ENCODE measurements around the gene SMG5.
"Not testable (repeated sequence)": the region's sequence is repeated elsewhere in the genome, so short reads cannot be mapped to it uniquely, and the experiment has no call there.

The SMG5 gene

DNA sequence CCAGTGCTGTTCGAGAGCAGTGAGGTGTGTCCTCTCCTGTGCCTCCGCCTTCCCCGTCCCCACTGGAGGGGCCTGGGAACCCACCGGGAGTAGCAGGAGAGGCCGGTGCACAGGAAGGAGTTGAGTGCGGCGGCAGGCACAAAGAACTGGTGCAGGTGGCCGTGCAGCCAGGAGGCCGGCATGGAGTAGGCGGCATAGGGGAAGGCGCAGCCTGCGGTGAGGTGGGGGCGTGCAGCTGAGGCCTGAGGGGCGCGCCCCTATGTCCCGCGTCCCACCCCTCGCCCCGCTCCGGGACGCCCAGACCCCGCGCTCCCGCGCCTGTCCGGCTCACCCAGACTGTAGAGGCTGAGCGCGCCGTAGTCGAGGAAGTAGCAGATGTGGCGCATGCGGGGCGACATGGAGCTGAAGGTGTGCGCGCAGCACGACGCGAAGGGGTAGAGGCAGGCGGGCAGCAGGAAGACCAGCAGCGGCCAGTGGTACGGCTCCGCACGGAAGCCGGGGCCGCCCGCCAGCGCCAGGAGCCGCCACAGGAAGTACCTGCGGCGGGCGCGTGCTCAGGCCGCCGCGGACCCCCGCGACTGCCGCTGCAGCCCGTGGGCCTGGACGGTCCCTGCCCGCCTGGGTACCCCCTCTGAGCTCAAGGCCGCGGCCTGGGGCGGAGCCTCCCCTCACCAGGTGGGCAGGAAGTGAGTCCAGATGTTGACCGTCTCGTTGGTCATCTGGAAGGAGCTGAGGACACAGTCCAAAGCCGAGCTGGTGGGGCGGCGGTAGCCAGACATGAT is 37.0 kb downstream of the SMG5 start:
- no peak for DNase-seq (ENCODE audit: low spot score)

DNA sequence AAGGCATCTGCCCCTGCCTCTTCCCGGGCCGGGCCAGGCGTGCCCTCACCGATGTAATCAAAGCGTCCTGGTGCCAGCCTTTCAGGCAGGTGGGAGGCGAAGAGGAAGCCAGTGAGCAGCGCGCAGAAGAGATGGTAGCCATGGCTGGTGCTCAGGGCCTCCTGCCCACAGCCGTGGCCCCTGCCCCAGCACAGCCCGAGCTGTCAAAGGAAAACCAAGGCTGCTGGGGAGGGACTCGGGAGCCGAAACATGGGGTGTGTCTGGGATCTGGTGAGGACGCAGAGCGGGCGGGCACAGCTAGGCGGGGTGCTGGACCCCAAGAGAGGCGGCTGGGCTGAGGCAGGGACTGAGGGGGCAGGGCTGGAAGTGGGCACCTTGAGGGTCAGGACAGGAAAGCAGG is 37.9 kb downstream of the SMG5 start:
- no peak for DNase-seq (ENCODE audit: low spot score)

DNA sequence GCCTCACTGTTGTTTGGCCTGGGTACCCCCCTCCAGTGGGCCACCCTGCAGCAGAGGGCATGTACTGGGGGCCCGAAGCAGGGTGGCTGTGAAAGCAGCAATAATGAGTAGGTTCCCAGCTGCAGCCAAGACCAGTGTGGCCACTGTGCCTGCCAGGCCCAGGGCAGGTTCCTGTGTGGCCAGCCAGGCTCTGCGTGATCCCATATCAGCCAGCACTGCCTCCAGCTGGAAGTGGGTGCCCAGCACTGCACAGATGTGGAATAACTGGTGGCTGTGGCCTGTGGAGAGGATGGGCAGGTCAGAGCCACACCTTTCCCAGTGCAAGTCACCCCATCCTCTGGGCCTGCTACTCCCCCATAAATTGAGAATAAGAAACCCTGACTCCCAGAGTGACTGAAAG is 38.5 kb downstream of the SMG5 start:
- DNase-seq (ENCODE audit: low spot score): no peak

DNA sequence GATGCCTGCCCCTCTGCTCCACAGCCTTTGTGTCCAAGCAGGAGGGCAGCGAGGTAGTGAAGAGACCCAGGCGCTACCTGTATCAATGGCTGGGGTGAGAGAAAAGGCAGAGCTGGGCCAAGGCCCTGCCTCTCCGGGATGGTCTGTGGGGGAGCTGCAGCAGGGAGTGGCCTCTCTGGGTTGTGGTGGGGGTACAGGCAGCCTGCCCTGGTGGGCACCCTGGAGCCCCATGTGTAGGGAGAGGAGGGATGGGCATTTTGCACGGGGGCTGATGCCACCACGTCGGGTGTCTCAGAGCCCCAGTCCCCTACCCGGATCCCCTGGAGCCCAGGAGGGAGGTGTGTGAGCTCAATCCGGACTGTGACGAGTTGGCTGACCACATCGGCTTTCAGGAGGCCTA is 39.9 kb downstream of the SMG5 start:
- no peak for DNase-seq (ENCODE audit: low spot score)

DNA sequence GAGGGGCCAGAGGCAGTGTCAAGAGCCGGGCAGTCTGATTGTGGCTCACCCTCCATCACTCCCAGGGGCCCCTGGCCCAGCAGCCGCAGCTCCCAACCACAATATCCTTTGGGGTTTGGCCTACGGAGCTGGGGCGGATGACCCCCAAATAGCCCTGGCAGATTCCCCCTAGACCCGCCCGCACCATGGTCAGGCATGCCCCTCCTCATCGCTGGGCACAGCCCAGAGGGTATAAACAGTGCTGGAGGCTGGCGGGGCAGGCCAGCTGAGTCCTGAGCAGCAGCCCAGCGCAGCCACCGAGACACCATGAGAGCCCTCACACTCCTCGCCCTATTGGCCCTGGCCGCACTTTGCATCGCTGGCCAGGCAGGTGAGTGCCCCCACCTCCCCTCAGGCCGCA is 40.7 kb downstream of the SMG5 start, which contains the start of gene BGLAP:
Gene BGLAP (plus strand): TSS at position 259 of the 400 bp plus-strand sequence. CDS start 48 bp downstream, at position 307.
- DNase-seq (ENCODE audit: low spot score): no peak

DNA sequence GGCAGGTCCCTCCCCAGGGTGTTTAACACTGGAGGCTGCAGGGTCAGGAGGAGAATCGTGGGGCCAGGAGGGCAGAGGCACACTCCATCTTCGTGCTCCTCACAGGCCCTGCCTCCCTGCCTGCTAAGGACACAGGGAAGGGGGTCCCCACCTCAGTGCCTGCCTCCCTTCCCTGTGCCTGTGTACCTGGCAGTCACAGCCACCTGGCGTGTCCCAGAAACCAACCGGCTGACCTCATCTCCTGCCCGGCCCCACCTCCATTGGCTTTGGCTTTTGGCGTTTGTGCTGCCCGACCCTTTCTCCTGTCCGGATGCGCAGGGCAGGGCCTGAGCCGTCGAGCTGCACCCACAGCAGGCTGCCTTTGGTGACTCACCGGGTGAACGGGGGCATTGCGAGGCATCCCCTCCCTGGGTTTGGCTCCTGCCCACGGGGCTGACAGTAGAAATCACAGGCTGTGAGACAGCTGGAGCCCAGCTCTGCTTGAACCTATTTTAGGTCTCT is 41.3 kb downstream of the SMG5 start:
- DNase-seq (ENCODE audit: low spot score): no peak

DNA sequence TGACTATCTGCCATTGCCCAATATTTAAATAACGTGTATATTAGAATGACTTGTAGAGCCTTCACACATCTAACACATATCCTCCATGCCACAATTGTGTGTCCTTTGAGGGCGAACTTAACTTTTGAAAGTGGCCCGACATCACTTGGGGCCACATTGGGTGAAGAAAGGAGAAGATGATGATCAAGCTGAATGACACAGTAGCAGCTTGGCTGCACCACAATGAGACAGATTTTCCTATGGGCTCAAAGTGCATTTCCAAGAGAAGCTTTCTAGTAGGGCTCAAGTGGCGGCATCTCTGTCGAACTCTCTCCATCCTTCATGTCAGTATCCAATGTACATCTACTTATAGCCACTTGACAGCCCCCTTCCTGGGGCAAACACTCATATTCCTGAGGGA is 44.4 kb downstream of the SMG5 start:
- DNase-seq (ENCODE audit: low spot score): no peak

DNA sequence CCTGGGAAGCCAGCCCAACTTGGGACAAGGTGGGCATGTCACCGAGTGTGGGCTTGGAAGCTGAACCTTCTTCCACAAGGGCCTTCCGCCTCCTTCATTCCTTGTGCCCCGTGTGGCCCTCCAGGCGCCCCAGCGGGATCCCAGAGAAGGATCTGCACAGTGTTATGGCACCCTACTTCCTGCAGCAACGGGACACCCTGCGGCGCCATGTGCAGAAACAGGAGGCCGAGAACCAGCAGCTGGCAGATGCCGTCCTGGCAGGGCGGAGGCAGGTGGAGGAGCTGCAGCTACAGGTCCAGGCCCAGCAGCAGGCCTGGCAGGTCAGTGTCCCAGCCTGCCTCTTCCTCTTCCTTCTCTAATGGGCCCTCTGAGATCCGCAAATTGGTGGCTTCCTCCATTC is 46.5 kb downstream of the SMG5 start:
- no peak for DNase-seq (ENCODE audit: low spot score)

DNA sequence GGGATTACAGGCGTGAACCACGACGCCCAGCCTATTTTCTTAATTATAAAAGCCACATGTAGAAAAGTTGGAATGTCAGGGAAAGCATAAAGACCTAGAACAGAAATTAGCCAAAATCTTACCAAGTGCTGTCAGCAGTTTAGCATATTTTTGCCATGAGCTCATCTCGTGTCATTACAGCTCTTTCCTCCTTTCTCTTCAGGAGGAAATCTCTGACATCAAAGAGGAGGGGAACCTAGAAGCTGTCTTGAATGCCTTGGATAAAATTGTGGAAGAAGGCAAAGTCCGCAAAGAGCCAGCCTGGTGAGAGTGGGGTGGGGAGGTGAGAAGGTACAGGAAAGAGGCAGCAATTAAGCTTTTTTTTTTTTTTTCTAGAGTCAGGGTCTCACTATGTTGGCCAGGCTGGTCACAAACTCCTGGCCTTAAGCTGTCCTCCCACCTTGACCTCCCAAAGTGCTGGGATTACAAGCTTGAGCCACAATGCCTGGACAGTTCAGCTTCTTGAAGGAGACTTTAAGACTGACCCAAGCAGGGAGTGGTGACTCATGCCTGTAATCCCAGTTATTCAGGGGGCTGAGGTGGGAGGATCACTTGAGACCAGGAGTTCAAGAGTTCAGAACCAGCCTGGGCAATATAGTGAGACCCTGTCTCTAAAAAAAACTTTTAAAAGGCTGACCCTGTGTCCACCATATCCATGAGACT is 49.0 kb downstream of the SMG5 start:
- DNase-seq (ENCODE audit: low spot score): no peak

DNA sequence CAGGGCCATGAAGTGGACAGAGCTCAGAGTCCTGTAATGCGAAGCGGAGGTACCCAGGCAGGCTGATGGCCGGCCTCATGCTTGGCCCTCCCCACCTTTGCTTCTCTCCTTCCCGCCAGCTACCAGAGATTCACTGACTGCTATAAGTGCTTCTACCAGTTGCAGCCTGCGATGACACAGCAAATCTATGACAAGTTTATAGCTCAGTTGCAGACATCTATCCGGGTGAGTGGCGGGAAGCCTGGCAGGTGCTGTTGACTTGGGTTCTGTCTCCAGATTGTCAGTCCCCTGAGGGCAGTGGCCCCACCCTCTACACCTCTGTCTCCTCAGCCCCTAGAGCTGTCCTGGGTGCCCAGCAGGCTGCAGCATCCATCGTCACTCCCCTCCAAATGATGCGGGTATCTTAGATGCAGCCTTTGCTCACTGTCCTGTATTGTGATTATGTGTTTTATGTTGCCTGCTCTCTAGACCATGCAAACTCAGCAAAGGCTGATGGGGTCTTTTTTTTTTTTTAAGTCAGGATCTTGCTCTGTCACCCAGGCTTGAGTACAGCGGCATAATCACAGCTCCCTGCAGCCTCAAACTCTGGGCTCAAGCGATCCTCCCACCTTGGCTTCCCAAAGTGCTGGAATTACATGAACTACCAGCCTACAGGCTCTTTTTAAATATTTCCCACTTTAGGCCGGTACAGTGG is 50.3 kb downstream of the SMG5 start:
- no peak for DNase-seq (ENCODE audit: low spot score)

DNA sequence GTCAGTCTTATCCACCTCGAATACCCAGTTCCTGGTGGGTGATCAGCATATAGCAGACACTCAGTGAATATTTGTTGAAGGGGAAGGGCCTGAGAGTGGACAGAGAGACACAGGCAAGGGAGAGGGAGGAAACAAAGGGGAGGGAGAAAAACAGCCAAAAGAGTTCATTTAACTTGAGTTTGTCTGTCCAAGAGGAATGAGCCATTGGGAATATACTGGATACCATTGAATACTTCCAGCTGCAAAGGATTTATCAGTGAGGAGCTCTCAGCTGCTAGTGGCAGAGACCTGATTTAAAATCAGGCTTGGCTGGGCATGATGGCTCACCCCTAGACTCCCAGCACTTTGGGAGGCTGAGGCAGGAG is 52.2 kb downstream of the SMG5 start:
- no peak for DNase-seq (ENCODE audit: low spot score)

DNA sequence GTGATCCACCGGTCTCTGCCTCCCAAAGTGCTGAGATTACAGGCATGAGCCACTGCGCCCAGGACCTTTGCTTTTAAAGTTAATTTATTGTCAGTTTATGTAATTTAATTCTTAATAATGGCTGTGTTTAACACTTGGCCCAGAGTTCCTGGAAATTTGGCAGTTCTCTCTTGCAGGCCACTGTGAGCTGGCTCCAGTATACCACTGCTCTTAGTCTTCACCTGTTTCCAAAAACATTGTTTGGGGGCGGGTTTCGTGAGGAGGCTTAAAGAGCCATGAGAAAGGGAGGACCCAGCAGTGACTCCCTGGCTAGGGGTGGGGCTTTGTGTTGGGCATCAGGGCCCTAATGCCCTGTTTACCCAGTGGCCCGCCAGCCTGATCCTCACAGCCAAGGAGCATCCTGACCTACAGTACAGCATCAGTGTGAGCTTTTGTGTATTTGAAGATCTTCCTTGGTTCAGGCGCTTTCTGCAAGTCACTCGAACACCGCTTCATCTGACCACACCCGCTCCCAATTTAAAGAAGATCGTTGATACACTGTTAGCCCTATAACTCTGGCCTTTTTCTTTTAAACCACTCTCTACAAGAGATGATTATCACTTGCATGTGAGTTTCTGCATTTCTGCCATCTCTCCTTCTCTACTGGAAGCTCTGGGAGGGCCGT is 52.7 kb downstream of the SMG5 start:
- no peak for DNase-seq (ENCODE audit: low spot score)

DNA sequence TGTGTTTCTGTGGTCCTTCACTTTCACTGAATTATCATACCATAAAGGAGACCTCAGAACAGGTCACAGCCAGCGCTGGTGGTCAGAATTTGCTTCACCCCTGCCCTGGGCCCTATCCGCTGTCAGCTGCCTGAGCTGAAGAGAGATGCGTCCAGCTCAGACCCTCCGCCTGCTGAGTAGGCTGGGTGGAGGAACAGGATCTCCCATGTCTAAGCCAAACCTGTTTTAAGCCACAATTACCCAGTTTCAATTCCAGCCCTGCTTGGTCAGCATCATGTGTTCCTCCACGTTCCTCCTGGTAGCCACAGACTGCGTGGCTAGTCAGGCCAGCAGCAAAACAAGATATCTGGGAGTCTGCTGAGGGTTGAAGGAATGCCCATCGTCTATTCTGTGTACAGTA is 54.1 kb downstream of the SMG5 start:
- DNase-seq (ENCODE audit: low spot score): no peak

DNA sequence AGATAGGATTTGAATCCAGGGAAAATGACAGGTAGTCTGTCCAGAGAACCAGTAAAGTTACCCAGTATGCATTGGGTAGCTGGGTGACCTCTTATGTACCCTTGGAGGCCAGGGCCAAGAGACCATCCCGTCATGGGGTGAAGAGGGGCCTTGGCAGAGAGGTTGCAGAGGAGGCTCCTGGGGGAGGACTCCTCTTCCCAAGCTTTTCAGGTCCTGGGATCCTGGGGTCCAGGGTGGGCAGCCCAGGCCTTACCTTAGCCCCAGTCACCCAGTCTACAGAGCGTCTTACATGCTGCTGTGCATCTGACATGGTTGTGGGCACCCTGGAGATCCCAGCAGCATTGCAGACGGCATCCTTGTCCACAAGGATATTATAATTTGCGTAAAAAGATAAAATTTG is 55.8 kb downstream of the SMG5 start:
- no peak for DNase-seq (ENCODE audit: low spot score)

DNA sequence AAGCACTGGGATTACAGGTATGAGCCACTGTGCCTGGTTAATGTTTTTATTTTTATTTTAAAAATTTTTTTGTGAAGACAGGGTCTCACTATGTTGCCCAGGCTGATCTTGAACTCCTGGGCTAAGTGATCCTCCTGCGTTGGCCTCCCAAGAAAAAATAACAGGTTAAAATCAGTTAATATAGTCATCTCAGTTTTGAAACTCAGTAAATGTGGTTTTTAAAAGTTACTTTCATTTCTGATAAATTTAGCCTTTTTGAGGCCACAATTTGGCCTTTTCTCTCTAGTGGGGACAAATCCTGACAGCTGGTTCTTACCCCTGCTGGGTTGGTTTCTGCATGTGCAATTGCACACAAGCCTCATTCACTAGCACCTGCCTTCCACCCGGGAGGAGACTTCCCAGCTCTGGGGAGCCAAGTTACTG is 56.5 kb downstream of the SMG5 start:
- no peak for DNase-seq (ENCODE audit: low spot score)

DNA sequence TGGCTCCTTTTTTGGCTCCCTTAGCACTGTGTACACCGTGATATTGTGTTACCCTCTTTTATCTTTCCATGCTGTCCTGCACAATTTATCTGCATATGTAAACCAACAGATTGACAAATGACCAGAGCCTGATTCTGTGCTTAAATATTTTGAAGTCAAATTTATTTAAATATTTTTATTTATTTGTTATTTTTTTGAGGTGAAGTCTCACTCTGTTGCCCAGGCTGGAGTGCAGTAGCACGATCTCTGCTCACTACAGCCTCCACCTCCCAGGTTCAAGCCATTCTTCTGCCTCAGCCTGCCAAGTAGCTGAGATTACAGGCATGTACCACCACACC is 57.0 kb downstream of the SMG5 start:
- DNase-seq (ENCODE audit: low spot score): no peak

DNA sequence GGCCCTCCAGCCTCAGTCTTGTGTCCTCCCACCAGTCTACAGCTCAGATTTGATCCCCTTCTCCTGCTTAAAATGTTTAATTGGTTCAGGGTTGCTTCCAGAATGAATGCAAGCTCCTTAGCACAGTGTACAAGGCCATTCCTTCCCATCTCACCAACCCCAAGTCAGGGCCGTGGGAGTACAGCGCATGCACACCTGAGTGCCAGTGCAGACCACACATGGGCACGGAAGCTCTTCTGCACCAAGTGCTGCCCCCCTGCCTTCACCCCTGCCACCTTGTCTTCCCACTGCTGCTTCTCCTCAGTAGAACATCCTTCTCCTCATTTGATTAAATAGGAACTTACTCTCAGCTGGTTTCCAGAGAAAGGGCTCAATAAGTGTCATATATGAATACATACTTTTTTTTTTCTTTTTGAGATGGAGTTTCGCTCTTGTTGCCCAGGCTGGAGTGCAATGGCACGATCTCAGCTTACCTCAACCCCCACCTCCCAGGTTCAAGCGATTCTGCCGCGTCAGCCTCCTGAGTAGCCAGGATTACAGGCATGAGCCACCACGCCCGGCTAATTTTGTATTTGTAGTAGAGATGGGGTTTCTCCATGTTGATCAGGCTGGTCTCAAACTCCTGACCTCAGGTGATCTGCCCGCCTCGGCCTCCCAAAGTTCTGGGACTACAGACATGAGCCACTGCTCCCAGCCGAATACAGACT is 60.5 kb downstream of the SMG5 start:
- no peak for DNase-seq (ENCODE audit: low spot score)

DNA sequence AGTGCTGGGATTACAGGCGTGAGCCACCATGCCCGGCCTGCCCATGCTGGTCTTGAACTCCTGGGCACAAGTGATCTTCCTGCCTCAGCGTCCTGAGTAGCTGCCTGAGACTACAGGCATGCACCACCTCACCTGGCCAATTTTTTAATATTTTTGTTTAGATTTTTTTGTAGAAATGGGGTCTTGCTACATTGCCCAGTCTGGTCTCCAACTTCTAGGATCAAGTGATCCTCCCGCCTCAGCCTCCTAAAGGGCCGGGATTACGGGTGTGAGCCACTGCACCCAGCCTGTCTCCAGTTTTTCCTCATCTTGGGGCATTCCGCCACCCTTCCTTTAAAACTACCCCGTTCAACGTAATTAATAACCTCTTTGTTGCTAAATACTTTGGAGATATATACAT is 62.4 kb downstream of the SMG5 start:
- DNase-seq (ENCODE audit: low spot score): no peak

DNA sequence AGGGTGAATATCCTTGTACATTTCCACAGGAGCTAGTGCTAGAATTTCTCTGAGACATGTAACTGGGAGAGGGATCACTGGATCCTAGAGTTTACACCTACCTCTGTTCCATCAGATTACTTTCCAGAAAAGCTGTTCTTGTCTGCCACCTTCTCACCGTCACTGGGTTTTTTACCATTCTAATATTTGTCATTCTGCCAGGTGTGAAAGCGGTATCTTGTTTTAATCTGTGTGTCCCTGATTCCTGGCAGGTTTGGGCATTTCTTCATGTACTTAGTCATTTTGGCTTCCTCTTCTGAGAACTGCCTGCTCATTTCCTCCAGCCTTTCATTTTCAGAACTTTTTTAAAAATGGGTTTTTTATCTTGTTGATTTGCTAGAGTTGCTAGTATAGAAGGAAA is 64.8 kb downstream of the SMG5 start:
- no peak for DNase-seq (ENCODE audit: low spot score)

DNA sequence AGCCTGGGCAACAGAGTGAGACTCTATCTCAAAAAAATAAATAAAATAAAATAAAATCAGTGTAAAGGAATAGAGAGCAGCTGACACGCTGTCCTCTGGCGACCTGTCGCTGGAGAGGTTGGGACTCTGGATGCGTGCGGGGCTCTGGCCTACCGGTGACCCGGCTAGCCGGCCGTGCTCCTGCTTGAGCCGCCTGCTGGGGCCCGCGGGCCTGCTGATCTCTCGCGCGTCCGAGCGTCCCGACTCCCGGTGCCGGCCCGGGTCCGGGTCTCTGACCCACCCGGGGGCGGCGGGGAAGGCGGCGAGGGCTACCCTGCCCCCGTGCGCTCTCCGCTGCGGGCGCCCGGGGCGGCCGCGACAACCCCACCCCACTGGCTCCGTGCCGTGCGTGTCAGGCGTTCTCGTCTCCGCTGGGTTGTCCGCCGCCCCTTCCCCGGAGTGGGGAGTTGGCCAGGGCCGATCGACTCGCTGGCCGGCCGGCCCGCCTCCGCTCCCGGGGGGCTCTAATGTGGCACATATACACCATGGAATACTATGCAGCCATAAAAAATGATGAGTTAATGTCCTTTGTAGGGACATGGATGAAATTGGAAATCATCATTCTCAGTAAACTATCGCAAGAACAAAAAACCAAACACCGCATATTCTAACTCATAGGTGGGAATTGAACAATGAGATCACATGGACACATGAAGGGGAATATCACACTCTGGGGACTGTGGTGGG is 66.1 kb downstream of the SMG5 start:
- DNase-seq (ENCODE audit: low spot score): not testable (repeated sequence)
